ENCODE measurements around the gene MYOF. TPM values are rescaled to one million over a fixed set of nuclear protein-coding genes. Genes with fewer than 3 reads are reported as not detected.
A peak's percentile ranks its signal among the peaks of the same experiment; 100 is the strongest.

Gene MYOF
- total RNA-seq, 4 donors from 2014 or later: 44.6 to 113 (median 74.5) TPM

DNA sequence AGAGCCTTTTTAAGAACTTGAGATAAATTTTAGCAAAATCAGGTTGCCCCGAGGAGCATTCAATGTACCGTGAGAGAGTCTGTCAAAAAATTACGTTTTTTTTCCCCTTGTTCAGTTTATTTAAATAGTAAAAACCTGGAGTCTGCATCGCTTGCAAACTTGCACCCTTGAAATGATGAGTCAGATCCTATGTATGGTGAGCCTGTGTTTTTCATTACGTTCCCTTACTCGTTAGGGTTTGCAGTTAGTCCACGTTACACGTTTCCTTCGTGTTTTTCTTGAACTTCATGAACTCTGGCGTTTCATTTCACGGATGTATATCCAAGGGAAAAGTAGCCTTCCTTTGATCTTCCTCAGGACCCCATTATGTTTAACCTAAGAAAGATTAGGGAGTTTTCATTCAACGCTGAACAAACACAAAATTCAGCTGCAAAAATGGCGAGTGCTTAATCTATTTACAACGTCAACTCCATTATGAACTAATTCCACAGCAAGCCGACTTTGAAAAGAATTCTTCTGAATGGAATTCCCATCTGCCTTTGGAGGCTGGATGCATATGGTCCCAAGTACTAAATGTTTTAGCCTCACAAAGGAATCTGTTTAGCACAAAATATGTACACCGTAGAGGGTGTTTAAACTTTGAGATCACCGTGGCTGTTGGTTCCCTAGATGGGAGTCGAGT is 182.4 kb downstream of the MYOF start:
- ATAC-seq (ENCODE audit: low FRiP score) (no peak), DNase-seq (ENCODE audit: low spot score) (no peak)
- TF ChIP-seq, protein P1, sequence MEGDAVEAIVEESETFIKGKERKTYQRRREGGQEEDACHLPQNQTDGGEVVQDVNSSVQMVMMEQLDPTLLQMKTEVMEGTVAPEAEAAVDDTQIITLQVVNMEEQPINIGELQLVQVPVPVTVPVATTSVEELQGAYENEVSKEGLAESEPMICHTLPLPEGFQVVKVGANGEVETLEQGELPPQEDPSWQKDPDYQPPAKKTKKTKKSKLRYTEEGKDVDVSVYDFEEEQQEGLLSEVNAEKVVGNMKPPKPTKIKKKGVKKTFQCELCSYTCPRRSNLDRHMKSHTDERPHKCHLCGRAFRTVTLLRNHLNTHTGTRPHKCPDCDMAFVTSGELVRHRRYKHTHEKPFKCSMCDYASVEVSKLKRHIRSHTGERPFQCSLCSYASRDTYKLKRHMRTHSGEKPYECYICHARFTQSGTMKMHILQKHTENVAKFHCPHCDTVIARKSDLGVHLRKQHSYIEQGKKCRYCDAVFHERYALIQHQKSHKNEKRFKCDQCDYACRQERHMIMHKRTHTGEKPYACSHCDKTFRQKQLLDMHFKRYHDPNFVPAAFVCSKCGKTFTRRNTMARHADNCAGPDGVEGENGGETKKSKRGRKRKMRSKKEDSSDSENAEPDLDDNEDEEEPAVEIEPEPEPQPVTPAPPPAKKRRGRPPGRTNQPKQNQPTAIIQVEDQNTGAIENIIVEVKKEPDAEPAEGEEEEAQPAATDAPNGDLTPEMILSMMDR (IDR thresholded peaks at IDR 0.05): no peak

DNA sequence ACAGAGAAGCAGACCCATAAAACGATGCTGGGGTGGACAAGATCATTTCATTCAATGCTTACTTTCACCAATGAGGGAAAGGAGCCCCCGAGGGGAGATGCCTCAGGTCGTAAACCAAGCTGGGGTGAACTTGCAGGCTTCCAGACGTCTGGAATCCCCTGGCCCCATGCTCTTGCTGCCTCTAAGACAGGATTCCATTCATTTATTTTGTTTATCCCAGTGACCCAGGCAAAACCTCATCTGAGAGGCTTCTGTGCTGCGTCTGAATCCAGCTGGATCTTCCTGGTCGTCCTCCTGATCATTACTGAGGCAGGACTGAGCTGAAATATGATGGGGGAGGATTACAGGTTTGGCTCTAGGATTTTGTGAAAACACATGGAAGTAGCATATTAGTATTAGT is 182.9 kb downstream of the MYOF start:
- ATAC-seq (ENCODE audit: low FRiP score) (no peak), DNase-seq (ENCODE audit: low spot score) (no peak)
- TF ChIP-seq, protein P1 (IDR thresholded peaks at IDR 0.05): no peak

DNA sequence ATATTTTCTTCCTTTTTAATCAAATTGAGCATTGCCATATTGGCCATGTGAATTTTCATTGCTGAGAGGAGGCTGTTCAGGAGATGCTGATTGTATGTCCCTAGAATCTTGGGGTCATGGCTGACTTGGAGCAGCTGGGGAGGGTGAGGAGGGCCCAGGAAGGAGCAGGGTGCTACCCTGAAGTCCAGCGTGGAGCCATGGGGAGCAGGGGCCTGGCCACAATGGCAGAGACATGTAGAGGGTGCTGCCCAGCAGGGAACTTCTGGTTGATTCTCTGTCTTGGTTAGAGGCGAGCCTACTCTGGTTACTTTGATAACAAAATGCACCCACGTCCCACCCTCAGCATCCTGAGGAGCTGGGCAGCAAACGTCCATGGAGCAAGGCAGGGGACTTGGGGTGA is 186.0 kb downstream of the MYOF start:
- DNase-seq (ENCODE audit: low spot score) (no peak), ATAC-seq (ENCODE audit: low FRiP score) (no peak)
- TF ChIP-seq, protein P1 (IDR thresholded peaks at IDR 0.05): no peak

DNA sequence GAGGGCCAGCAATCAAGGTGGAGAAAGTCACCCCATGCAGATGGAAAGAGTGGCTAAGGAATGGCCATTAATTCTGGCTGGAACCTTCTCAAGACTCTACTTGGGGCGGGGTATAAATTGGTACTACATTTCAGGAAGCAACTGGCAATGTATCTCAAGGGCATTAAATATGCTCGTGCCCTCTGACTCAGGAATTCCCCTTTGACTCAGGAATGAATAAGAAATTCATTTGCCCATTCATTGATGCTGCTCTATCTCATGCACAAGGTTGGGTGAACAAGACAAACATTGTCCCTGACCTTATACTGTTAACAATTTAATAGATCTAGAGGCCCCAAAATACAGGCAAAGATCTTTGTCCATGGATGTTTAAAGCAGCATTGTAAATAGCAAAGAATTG is 188.1 kb downstream of the MYOF start:
- DNase-seq (ENCODE audit: low spot score): no peak
- TF ChIP-seq, protein P1 (IDR thresholded peaks at IDR 0.05): no peak
- no peak for ATAC-seq (ENCODE audit: low FRiP score)

DNA sequence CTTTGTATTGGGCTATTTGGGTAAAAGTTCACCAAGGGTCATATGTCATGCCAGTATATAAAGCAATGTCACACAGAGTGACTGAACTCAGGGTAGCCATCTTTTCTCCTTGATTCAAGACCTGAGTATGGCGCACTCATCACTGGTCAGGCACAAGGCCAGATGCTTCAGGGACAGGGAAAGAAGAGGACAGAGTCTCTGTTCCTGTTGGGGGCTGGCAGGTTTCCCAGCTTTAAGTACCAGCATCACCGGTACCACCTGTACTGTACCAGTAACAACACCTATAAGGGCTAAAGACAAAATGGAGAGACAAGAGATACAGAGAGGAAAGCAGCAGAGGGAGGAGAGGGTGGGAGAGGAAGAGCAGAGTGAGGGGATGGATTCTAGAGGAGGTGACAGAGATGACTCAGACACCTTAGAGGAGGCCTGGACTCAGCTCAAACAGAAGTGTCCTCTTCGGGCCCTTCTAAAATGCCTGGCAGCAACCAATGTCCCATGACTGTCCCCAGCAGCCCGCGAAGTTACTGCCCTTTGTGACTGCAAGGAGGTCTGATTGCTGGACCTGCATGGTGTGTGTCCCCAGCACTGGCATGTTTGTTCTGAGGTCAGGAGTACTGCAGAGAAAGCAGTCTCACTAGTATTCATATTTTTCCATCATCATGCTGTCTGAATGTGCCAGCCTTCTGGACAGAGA is 191.3 kb downstream of the MYOF start:
- TF ChIP-seq, protein P1 (IDR thresholded peaks at IDR 0.05): no peak
- DNase-seq (ENCODE audit: low spot score) (no peak), ATAC-seq (ENCODE audit: low FRiP score) (no peak)

DNA sequence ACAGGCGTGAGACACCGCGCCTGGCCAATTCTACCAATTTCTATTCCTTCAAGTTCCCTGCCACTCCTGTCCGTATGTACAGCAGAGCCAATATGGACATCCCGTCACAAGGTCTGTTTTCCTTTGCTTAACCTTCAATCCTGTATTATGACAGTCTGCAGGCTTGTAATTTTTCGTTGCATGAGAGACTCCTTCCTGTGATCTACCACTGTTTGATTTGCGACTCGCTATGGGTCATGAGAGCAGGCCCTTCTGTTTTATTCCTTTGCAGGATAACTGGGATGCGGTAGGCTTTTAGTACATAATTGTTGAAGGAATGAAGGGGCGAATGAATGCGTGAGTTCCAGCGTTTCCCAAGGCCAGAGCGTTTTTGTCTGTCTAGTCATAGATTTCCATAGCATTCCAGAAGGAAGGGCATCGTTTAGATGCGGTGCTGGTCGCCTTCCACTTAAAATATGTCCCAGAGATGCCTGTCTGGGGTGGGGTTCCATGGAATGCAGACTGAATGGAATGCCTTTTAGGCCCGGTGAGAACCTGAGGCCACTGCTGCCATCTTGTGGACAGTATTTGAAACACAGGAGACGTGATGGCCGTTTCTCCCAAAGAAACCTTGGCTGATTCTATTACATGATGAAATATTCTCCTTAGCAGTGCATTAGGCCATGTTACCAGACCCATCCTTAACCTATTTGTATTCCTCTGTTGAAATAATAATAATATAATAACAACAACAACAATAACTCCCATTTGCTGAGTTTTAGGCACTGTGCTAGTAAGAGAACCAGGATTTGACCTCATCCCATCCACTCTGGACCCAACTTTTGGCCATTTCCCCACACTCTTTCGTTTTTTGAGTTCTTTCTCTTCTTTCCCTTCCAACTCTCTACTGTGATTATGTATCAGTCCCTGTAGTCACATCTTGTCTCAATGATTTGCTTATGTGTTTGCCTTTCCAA is 193.2 kb downstream of the MYOF start:
- DNase-seq (ENCODE audit: low spot score): peak; percentile 38
- peak; percentile 94 for ATAC-seq (ENCODE audit: low FRiP score)
- TF ChIP-seq, protein P1 (IDR thresholded peaks at IDR 0.05): peak in 1 of 3 donors; percentile 49
